ENCODE data around the gene PCSK7. TPM values are rescaled to one million over a fixed set of nuclear protein-coding genes. Genes with fewer than 3 reads are reported as not detected.

PCSK7 gene
- total RNA-seq, 1 donor from 2014 or later: 27.0 TPM

DNA sequence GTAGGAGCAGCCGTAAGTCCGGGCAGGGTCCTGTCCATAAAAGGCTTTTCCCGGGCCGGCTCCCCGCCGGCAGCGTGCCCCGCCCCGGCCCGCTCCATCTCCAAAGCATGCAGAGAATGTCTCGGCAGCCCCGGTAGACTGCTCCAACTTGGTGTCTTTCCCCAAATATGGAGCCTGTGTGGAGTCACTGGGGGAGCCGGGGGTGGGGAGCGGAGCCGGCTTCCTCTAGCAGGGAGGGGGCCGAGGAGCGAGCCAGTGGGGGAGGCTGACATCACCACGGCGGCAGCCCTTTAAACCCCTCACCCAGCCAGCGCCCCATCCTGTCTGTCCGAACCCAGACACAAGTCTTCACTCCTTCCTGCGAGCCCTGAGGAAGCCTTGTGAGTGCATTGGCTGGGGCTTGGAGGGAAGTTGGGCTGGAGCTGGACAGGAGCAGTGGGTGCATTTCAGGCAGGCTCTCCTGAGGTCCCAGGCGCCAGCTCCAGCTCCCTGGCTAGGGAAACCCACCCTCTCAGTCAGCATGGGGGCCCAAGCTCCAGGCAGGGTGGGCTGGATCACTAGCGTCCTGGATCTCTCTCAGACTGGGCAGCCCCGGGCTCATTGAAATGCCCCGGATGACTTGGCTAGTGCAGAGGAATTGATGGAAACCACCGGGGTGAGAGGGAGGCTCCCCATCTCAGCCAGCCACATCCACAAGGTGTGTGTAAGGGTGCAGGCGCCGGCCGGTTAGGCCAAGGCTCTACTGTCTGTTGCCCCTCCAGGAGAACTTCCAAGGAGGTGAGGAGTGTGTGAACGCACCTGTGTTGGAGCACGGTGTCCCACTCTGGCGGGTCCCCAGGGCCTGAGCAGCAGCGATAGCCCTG is 32.6 kb downstream of the PCSK7 start, which contains the start of gene TAGLN:
TAGLN (plus strand) TSS at position 318 of the 863 bp plus-strand sequence. CDS start 3,644 bp downstream, outside the sequence.
- peak; percentile 96 for DNase-seq (ENCODE audit: low spot score)

DNA sequence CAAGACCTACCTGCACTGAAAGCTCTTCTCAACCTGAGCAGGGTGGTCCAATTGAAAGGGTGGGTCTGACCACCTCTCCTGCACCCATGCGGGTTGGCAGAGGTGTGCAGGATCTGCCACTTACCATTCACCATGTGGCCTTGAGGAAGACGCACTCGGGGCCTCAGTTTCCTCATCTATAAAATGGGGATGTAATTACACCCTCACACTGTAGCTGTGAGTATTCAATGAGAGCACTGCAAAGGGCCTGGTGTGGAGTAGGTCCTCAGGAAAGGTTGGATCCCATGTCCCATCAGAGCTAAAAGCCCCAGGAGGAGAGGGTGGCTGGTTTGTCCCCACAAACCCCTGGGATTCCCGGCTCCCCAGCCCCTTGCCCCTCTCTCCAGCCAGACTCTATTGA is 33.3 kb downstream of the PCSK7 start:
- no peak for DNase-seq (ENCODE audit: low spot score)

DNA sequence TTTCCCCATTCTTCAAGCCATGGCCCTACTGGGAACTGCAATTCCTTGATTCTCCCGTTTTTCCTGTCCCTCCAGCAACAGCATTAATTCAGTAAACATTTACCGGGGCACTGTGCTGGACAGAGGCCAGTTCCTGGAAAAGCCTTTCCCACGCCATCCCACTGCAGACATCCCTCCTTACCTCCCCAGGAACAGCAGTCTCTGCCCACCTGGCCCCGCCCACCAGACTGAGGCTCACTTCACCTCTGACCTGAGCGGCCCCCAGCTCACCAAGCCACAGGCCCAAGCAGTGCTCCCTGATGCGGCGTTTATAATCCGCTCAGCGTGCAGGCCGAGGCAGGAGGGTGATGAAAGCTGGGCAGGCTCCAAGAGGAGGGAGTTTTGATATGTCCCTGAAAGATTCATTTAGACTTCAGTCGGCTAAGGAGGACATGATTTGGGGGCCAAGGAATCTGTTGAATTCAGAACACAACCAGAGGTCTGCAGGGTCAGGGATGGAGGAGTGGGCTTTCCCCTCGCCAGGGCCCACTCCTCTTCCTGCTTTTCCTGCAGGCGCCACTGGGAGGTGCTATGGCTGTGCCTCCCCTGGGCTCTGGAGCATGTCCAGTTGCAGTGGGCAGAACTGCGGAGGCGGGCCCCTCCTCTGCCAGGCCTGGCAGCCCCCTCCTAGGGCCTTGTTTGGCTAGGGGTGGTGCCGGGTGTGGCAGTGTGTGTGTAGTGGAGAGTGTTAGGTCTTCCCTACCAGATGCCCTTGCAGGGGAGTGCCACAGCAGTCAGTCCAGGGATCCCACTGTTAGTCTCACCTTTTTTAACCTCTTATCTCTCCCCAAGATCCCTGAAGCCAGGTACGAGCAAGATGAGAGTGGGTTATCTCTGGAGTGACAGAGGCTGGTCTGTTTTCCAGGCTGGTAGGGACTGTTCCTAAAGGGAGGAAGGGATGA is 34.1 kb downstream of the PCSK7 start:
- peak; percentile 57 for DNase-seq (ENCODE audit: low spot score)

DNA sequence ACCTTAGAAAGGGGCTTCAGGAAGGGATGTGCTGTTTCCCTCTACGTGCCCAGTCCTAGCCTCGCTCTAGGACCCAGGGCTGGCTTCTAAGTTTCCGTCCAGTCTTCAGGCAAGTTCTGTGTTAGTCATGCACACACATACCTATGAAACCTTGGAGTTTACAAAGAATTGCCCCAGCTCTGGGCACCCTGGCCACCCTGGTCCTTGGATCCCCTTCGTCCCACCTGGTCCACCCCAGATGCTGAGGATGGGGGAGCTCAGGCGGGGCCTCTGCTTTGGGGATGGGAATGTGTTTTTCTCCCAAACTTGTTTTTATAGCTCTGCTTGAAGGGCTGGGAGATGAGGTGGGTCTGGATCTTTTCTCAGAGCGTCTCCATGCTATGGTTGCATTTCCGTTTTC is 34.9 kb downstream of the PCSK7 start:
- DNase-seq (ENCODE audit: low spot score): no peak

DNA sequence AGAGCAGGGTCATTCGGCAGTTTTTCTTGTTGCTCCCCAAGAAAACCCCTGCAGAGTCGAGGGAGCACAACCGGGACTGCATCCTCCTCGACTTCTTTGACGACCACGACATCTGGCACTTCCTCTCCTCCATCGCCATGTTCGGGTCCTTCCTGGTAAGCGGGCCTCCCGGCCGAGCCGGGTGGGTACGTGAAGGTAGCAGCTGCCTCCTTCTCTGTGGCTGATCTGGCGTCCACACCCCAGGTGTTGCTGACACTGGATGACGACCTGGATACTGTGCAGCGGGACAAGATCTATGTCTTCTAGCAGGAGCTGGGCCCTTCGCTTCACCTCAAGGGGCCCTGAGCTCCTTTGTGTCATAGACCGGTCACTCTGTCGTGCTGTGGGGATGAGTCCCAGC is 36.1 kb downstream of the PCSK7 start:
- DNase-seq (ENCODE audit: low spot score): no peak

DNA sequence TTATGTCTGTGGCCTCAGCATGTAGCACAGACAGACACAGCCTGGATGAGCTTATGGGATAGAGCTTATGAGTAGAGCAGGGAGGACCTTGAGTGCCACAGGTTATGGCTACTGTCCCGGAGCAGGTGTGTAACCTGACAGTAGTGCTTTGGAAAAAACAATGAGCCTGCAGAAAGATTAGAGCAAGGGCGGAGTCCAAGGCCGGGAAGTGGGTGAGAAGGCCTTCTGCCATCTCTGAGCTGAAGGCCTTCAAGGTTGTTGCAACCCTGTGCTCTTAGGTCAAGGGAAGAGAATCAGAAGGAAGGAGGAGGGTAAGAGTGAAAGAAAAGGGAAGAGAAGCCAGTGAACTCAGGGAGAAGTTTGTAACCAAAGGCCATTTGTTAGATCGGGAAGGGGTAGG is 36.6 kb downstream of the PCSK7 start:
- no peak for DNase-seq (ENCODE audit: low spot score)

DNA sequence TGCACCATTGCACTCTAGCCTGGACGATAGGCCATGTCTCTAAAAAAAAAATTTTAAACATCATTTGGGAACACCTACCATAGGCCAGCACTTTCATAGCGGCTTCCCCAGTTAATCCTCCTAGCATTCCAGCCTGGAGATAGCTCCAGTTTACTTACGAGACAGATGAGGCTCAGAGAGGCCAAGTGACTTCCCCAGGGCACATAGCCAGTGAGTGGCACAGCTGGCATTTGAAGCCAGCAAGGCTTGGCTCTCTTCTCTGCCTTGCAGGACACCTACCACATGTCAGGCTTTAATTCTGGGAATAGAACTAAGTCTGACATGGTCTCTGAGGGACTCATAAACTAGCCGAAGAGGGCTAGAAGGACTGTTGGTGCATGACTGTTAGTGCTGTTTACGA is 37.6 kb downstream of the PCSK7 start:
- no peak for DNase-seq (ENCODE audit: low spot score)

DNA sequence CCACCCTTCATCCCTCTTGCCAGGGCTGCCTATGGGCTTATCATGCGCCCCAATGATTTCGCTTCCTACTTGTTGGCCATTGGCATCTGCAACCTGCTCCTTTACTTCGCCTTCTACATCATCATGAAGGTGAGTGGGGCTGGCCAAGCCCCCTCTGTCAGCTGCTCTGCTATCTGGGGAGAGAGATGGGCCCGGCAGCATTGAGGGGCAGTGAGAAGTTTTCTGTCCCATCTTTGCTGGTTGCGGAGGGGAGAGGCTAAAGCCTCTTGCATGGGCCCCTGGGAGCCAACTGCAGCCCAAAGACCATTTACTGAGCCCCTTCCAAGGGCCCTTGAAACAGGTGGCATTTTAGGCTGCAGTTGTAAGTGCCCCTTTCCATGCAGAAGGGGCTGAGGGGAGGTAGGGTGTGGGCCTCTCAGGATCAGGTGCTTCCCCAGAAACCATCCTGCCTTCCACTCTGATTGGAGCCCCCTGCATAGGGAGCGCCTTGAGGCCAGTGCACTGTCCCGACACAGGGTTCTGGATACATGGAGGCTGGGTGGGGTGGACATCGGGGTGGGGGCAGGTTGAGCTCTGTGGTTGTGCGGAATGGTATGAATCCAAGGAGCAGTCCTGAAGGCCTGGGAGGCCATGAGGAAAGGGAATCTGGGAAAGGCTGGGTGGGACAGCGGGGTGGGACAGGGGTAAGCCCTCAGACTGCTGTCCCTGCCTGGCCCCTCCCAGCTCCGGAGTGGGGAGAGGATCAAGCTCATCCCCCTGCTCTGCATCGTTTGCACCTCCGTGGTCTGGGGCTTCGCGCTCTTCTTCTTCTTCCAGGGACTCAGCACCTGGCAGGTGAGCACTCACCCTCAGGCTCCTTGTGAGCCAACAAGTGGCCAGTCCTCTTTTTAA is 38.5 kb downstream of the PCSK7 start:
- no peak for DNase-seq (ENCODE audit: low spot score)

DNA sequence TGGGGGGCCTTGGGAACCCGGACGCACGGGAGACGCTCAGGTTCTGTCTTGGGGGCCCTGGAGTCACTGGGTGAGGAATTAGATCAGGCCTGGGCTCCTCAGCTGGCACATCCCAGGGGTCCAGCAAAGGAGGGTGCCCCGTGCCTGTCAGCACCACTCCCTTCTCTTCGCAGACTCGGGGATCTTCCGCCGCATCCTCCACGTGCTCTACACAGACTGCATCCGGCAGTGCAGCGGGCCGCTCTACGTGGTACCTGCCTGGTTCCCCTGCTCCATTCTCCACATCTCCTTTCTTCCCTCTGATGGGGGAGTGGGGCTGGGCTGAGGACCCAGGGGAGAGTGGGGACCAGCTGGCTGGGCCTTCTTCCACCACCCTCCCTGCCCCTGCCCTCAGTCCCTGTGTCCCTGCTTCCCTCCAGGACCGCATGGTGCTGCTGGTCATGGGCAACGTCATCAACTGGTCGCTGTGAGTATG is 39.4 kb downstream of the PCSK7 start:
- DNase-seq (ENCODE audit: low spot score): no peak

DNA sequence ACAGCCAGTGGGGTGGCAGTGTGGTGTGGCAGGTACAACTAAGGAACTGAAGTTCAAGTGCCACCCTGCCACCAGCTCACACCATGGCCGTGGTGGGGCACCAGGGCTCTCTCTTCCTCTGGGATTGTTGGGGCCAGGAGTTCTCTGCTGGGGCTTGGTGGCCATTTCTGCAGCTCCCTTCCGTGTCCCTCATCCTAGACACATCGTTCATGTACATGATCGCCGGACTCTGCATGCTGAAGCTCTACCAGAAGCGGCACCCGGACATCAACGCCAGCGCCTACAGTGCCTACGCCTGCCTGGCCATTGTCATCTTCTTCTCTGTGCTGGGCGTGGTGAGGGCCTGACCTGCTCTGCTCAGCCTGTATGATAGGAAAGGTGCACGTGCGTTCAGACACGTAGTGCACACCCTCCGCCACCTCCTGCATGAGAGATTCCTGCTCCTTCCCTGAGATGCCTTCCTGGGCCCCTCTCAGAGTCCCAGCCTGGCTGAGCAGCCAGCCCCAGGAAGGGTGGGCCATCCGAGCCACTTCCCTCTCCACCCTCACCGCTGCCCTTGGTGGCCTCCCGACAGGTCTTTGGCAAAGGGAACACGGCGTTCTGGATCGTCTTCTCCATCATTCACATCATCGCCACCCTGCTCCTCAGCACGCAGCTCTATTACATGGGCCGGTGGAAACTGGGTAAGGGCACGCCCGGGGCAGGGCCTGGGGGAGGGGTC is 40.0 kb downstream of the PCSK7 start:
- DNase-seq (ENCODE audit: low spot score): no peak

DNA sequence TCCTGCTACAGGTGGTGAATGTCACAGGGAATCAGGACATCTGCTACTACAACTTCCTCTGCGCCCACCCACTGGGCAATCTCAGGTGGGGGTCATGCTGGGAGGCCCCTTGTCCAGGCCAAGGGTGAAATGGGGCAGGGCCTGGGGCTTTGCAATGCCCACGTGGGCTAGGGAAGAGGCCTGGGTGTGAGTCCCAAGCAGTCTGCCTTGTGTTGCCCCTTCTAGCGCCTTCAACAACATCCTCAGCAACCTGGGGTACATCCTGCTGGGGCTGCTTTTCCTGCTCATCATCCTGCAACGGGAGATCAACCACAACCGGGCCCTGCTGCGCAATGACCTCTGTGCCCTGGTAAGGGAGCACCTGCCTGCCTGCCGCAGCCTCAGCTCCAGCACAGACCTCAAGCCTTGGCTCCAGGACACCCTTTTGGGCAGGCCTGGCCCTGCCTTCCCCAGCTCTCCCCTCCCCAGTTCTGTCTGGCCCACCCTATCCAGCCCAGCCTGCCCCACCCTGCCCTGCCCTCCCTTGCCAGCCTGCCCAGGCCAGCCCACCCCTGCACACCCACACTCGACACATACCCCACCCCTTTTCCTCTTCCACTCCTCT is 41.8 kb downstream of the PCSK7 start:
- no peak for DNase-seq (ENCODE audit: low spot score)

DNA sequence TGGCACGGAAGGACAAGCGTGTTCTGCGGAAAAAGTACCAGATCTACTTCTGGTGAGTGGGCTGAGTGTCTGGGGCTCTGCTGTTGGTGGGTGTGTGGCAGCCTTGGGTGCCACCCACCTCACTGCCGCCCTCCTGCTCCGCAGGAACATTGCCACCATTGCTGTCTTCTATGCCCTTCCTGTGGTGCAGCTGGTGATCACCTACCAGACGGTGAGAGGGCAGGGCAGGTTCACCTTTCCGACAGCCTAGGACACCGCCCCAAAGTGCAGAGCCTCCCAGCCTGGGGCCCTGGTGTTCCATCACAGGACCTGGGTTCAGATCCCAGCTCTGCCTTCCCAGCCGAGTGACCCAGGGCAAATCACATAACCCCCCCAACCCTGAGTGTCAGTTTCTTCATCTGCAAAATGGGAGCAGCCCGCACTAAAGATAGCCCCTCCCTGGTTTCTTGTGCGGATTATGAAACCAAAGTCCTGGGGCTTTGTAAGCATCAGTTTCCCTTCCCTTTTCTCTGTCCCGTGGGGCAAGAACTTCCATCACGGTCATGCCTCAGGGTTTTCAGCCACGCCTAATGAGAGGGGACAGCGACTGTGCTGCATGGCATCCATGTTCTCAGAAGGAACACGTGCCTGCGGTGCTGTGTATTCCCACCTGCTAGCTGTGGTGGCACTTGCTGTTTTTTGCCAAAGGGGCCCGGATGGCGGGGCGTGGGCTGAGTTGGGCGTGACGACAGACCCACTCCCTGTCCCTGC is 42.5 kb downstream of the PCSK7 start:
- DNase-seq (ENCODE audit: low spot score): no peak

DNA sequence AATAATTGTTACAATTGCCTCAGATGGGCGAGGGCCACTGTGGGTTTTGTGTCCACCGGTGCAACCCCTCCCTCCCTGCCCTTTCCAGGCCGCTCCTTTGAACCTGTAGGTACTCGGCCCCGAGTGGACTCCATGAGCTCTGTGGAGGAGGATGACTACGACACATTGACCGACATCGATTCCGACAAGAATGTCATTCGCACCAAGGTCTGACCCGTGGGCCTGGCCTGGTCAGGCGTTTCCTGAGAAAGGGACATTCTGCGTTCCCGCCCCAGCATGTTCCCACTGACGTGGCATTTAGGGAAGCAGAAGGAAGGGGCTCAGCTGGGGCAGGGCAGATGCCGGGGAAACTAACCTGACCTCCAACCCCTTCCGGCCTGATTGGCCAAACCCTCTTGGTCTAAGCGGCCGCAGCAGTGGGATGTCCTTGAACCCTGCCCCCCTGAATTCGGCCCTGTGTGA is 43.2 kb downstream of the PCSK7 start:
- DNase-seq (ENCODE audit: low spot score): no peak

DNA sequence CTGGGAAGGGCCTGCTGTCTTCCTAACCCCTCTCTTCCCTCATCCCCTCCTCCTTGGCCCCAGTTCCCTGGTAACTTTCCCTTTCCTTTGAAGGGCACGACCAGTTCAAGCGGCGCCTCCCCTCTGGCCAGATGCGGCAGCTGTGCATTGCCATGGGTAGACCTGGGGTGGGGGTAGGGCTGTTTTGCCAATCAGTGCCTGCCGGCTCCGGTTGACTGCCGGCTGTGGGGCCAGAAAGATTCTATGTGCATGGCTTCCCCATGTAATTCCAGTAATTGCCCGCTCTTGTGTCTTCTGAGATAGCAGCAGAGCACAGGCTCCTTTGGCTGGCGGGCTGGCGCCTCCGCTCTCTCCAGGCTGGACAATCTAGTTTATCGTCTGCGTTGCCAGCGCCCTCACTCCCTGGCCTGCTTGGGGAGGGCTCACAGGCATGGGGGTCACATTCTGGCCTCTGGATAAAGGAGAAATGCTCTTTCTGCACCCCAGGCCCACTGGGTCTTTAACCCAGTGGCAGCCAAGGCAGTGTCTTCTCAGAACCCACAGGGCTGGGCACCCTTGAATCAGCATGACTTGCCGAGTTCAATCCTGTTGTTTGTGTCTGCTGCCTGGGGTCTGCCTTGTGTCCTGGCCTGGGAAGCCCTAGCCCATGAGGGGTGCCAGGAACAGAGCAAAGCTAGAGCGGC is 43.9 kb downstream of the PCSK7 start:
- DNase-seq (ENCODE audit: low spot score): no peak

DNA sequence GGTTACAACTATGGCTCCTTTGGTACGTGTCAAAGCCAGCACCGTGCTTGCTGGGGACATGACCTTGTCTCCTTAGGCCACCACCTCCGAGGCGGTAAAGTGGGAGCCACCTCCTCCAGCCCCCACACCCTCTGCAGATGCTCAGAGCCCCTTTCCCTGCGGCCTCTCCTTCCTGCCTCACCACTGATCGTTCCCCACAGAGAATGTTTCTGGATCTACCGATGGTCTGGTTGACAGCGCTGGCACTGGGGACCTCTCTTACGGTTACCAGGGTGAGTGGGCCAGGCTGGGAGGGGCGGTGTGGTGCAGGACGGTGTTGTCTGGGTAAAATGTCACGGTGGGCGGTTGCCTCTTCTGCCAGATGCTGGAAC is 44.5 kb downstream of the PCSK7 start:
- DNase-seq (ENCODE audit: low spot score): no peak

DNA sequence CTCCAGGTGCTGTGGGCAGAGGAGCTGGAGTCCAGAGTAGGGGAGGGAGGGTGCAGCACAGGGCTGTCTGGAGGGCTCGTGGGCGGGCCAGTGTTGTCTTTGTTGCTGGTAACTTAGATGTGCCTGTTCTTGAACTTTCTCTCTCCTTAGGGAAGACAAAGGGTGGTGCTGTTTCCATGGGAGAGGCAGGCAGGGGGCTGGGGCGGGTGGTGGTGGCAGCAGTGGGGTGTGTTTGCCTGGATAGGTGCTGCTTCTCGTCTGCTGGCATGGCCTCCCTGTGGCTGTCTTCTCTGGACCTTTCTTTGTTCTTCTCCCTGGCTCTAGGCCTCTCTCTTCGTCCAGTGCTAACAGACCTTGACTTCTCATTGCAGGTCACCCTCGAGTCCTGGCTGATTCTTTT is 44.9 kb downstream of the PCSK7 start:
- DNase-seq (ENCODE audit: low spot score): no peak

DNA sequence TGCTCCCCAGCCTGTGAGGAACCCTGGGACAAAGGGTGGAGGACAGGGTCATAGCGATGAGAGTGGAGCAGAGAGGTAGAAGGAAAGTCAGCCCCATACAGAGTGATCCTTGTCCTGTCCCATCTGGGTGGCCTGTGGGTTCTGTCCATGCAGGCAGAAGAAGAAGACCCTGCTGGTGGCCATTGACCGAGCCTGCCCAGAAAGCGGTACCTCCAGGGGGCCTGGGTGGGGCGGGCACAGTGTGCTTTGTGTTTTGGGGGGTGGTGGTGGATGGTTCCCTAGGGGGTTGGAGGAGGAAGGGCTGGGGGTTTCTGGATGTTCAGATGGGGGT is 45.5 kb downstream of the PCSK7 start:
- DNase-seq (ENCODE audit: low spot score): no peak

DNA sequence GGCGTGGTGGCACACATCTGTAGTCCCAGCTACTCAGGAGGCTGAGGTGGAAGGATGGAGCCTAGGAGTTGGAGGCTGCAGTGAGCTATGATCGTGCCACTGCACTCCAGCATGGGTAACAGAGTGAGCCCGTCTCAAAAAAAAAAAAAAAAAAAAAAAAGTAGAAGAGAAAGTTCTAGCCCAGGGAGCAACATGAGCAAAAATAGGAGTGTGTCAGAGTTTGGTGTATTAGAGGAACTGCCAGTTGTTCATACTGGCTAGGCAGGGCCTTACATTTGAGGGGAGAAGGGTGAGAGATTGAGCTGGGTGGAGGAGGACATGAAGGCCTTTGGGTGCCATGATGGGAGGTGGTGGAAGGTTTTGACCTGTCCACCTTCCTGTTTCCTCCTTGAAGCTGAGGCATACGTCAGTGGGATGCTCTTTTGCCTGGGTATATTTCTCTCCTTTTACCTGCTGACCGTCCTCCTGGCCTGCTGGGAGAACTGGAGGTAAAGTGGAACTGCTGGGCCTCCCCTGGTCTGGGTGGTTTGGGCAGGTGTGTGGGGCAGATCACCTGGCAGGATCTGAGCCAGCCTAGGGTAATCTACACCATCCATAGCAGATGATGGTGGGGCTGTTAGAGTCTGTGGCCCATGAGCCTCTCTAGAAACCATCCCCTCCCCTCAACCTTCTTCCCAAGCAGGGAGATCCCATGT is 46.0 kb downstream of the PCSK7 start:
- no peak for DNase-seq (ENCODE audit: low spot score)
